H9 (cell line): ENCODE measurements around the gene SERPINE2. TPM values are rescaled to one million over a fixed set of nuclear protein-coding genes. Genes with fewer than 3 reads are reported as not detected.

Experiments
- DNase-seq: peaks from one replicate; pipeline ENCODE4 v3.0.0-alpha.2; 2017
- H2AFZ ChIP-seq: one replicate; pipeline ENCODE4 v1.6.1; 2013; ENCODE audit warnings: mild to moderate bottlenecking, low read length, control low read depth, moderate library complexity
- H2AK5ac ChIP-seq: 2 replicates; pipeline ENCODE4 v1.6.1; 2013; ENCODE audit warnings: low read length, control low read depth, mixed read lengths; ENCODE audit not compliant: insufficient read length
- H2BK120ac ChIP-seq: one replicate; pipeline ENCODE4 v1.6.1; 2013; ENCODE audit warnings: low read depth, mild to moderate bottlenecking, low read length, control low read depth, inconsistent platforms; ENCODE audit not compliant: poor library complexity, severe bottlenecking
- H2BK12ac ChIP-seq: 2 replicates; pipeline ENCODE4 v1.6.1; 2013; ENCODE audit warnings: low read length, control low read depth, mixed read lengths, low read depth; ENCODE audit not compliant: insufficient read length
- H2BK15ac ChIP-seq: 2 replicates; pipeline ENCODE4 v1.6.1; 2013; ENCODE audit warnings: low read depth, low read length, control low read depth
- H2BK20ac ChIP-seq: one replicate; pipeline ENCODE4 v1.6.1; 2013; ENCODE audit warnings: low read depth, mild to moderate bottlenecking, low read length, control low read depth, inconsistent platforms; ENCODE audit not compliant: poor library complexity, severe bottlenecking
- H2BK5ac ChIP-seq: 2 replicates; pipeline ENCODE4 v1.6.1; 2013; ENCODE audit warnings: low read length, control low read depth, mixed read lengths; ENCODE audit not compliant: insufficient read length
- H3K14ac ChIP-seq: 2 replicates; pipeline ENCODE4 v1.6.1; 2013; ENCODE audit warnings: low read length, control low read depth; ENCODE audit not compliant: insufficient read depth
- H3K18ac ChIP-seq: 2 replicates; pipeline ENCODE4 v1.6.1; 2013; ENCODE audit warnings: low read depth, mild to moderate bottlenecking, mixed read lengths, low read length, control low read depth; ENCODE audit not compliant: insufficient read length
- H3K23ac ChIP-seq: 2 replicates; pipeline ENCODE4 v1.6.1; 2013; ENCODE audit warnings: low read length, control low read depth, mixed read lengths, low read depth; ENCODE audit not compliant: insufficient read length
- H3K23me2 ChIP-seq: 2 replicates; pipeline ENCODE4 v1.6.1; 2013; ENCODE audit warnings: low read depth, mild to moderate bottlenecking, mixed read lengths, low read length, control low read depth; ENCODE audit not compliant: insufficient read length, poor library complexity, severe bottlenecking
- H3K27ac ChIP-seq: 2 replicates; pipeline ENCODE4 v1.5.1; 2013; ENCODE audit warnings: low read length, control low read depth, mixed read lengths, low read depth; ENCODE audit not compliant: insufficient read length
- H3K27me3 ChIP-seq: 2 replicates; pipeline ENCODE4 v1.6.1; 2013; ENCODE audit warnings: low read length, control low read depth, inconsistent platforms; ENCODE audit not compliant: insufficient read depth
- H3K4ac ChIP-seq: 2 replicates; pipeline ENCODE4 v1.6.1; 2013; ENCODE audit warnings: low read depth, mild to moderate bottlenecking, control low read depth, inconsistent platforms, low read length, moderate library complexity
- H3K4me1 ChIP-seq: 2 replicates; pipeline ENCODE4 v1.6.1; 2013; ENCODE audit warnings: low read length, control low read depth, inconsistent platforms; ENCODE audit not compliant: insufficient read depth
- H3K4me2 ChIP-seq: 2 replicates; pipeline ENCODE4 v1.6.1; 2013; ENCODE audit warnings: low read length, control low read depth, mixed read lengths; ENCODE audit not compliant: insufficient read length, insufficient read depth
- H3K56ac ChIP-seq: 2 replicates; pipeline ENCODE4 v1.6.1; 2013; ENCODE audit warnings: low read depth, mild to moderate bottlenecking, mixed read lengths, low read length, control low read depth; ENCODE audit not compliant: insufficient read length
- H3K79me1 ChIP-seq: 2 replicates; pipeline ENCODE4 v1.6.1; 2013; ENCODE audit warnings: low read depth, mild to moderate bottlenecking, moderate library complexity, low read length, control low read depth, inconsistent platforms; ENCODE audit not compliant: insufficient read depth, poor library complexity, severe bottlenecking
- H3K79me2 ChIP-seq: 2 replicates; pipeline ENCODE4 v1.6.1; 2013; ENCODE audit warnings: low read length, control low read depth, inconsistent platforms; ENCODE audit not compliant: insufficient read depth
- H3K9ac ChIP-seq: 2 replicates; pipeline ENCODE4 v1.6.1; 2013; ENCODE audit warnings: low read length, control low read depth, mixed read lengths; ENCODE audit not compliant: insufficient read length; ENCODE audit errors: extremely low read depth
- H3K9me3 ChIP-seq: one replicate; pipeline ENCODE4 v1.6.1; 2013; ENCODE audit warnings: low read depth, low read length, inconsistent platforms; ENCODE audit not compliant: control insufficient read depth
- H3T11ph ChIP-seq: one replicate; pipeline ENCODE4 v1.6.1; 2013; ENCODE audit warnings: mild to moderate bottlenecking, low read length, control low read depth, inconsistent platforms
- H4K20me1 ChIP-seq: one replicate; pipeline ENCODE4 v1.6.1; 2013; ENCODE audit not compliant: control insufficient read depth, insufficient read length, insufficient read depth
- H4K5ac ChIP-seq: 2 replicates; pipeline ENCODE4 v1.6.1; 2013; ENCODE audit warnings: low read depth, mild to moderate bottlenecking, mixed read lengths, low read length, control low read depth; ENCODE audit not compliant: insufficient read length
- H4K8ac ChIP-seq: replicated peaks from 2 replicates; pipeline ENCODE4 v1.6.1; 2013; ENCODE audit warnings: low read length, control low read depth, mixed read lengths, low read depth; ENCODE audit not compliant: insufficient read length
- H4K91ac ChIP-seq: 2 replicates; pipeline ENCODE4 v1.6.1; 2013; ENCODE audit warnings: low read depth, mild to moderate bottlenecking, moderate library complexity, mixed read lengths, low read length, control low read depth; ENCODE audit not compliant: insufficient read length
- H3K27ac Mint-ChIP-seq, 3 experiments: 2 replicates in 2 of 3; 3 replicates in 1 of 3; pipeline ENCODE4 v1.8.0; 2020 to 2021; ENCODE audit warnings: mixed read lengths in 3 of 3, mild to moderate bottlenecking in 1 of 3, moderate library complexity in 1 of 3
- H3K27me3 Mint-ChIP-seq: 2 replicates; pipeline ENCODE4 v1.8.0; 2021; ENCODE audit warnings: low read depth, mild to moderate bottlenecking, moderate library complexity, mixed read lengths
- H3K36me3 Mint-ChIP-seq, 3 experiments: 2 replicates in 2 of 3; 3 replicates in 1 of 3; pipeline ENCODE4 v1.8.0; 2020 to 2021; ENCODE audit warnings: low read depth in 3 of 3, mixed read lengths in 3 of 3; ENCODE audit not compliant: insufficient read depth in 1 of 3
- H3K4me1 Mint-ChIP-seq, 2 experiments: 2 replicates each; pipeline ENCODE4 v1.8.0; 2020; ENCODE audit warnings: mixed read lengths in 2 of 2
- H3K4me3 Mint-ChIP-seq, 2 experiments: 2 replicates in 1 of 2; 3 replicates in 1 of 2; pipeline ENCODE4 v1.8.0; 2020 to 2021; ENCODE audit warnings: mild to moderate bottlenecking in 2 of 2, mixed read lengths in 2 of 2, moderate library complexity in 1 of 2
- H3K9me3 Mint-ChIP-seq, 2 experiments: 2 replicates in 1 of 2; 3 replicates in 1 of 2; pipeline ENCODE4 v1.8.0; 2020; ENCODE audit warnings: mild to moderate bottlenecking in 2 of 2, mixed read lengths in 2 of 2, moderate library complexity in 1 of 2
- CTCF ChIP-seq: fragments of 200-600 bp; sonication (generic); conservative IDR thresholded peaks from 3 replicates; pipeline ENCODE4 v1.8.0; 2021; ENCODE audit warnings: antibody characterized with exemption, mild to moderate bottlenecking
- WGBS: extraction: QIAGEN DNeasy Blood & Tissue Kit; methylation state at CpG from one replicate; pipeline ENCODE4 v1.1.7; 2013; ENCODE audit warnings: missing lambda C conversion rate, low lambda C conversion rate, mixed read lengths; ENCODE audit not compliant: insufficient read length; ENCODE audit errors: extremely low coverage; 5-methylcytosine and 5-hydroxymethylcytosine counted together
- total RNA-seq: library from RNA; stranded (reverse); gene quantifications from 2 replicates; pipeline ENCODE4 v1.2.1, GENCODE V29; 2021

The SERPINE2 gene
- total RNA-seq, 1 experiment from 2014 or later = 40.0 TPM

GRCh38 chr2:223950448-223951347, 88.4 kb downstream of the SERPINE2 start:
- H3K14ac ChIP-seq = no peak overlapping the region
- no peak overlapping the region for H4K91ac ChIP-seq
- Mint-ChIP-seq H3K27me3 (peaks cover 2% of the 10 kb centered on the region), H3K36me3 (no peaks in the 10 kb centered on the region; a peak in 1 of 7 replicates), H3K4me3 (no peak overlapping the region; a peak in 1 of 5 replicates), H3K4me1 (peaks cover 39 to 52% of the 10 kb centered on the region in 2 experiments), H3K9me3 (no peaks in the 10 kb centered on the region), H3K27ac (peak overlapping the region; percentile 1 to 56 (median 6); a peak in 3 of 7 replicates)
- H2BK120ac ChIP-seq = no peak overlapping the region
- peaks cover 12% of the 10 kb centered on the region for H3K4me1 ChIP-seq
- H4K20me1 ChIP-seq = no peaks in the 10 kb centered on the region
- H3K23me2 ChIP-seq = no peaks in the 10 kb centered on the region
- no CpG with 5 or more reads among the region's 3 CpGs for WGBS
- H3T11ph ChIP-seq = no peak overlapping the region
- no peak overlapping the region for H3K23ac ChIP-seq
- H2BK5ac ChIP-seq = no peak overlapping the region
- H3K4ac ChIP-seq = no peak overlapping the region
- H3K27ac ChIP-seq = no peak overlapping the region
- TF ChIP-seq CTCF = no peak
- H2AFZ ChIP-seq = no peak overlapping the region
- no peak overlapping the region for H2AK5ac ChIP-seq
- no peaks in the 10 kb centered on the region for H3K79me2 ChIP-seq
- H3K4me2 ChIP-seq = no peak overlapping the region
- no peak overlapping the region for H3K9ac ChIP-seq
- H2BK20ac ChIP-seq = no peak overlapping the region
- no peak overlapping the region for H4K8ac ChIP-seq
- H3K18ac ChIP-seq = no peak overlapping the region
- H3K79me1 ChIP-seq = no peaks in the 10 kb centered on the region
- no peak overlapping the region for H2BK15ac ChIP-seq
- H3K27me3 ChIP-seq = no peaks in the 10 kb centered on the region
- H3K56ac ChIP-seq = no peak overlapping the region
- H2BK12ac ChIP-seq = no peak overlapping the region
- H3K9me3 ChIP-seq = no peaks in the 10 kb centered on the region
- no peak for DNase-seq
- no peak overlapping the region for H4K5ac ChIP-seq
